DMS 273 (cell line): ENCODE results near the gene UROC1.
A peak's percentile ranks its signal among the peaks of the same experiment; 100 is the strongest.

Experiments
- DNase-seq: peaks from one replicate; lab custom pipeline; 2025; ENCODE audit not compliant: unreplicated experiment; lab: John Stamatoyannopoulos, UW

UROC1 gene

GRCh38 chr3:126531051-126531330, 13.4 kb upstream of the UROC1 start:
- no peak for DNase-seq

- no peak for DNase-seq
Observed at GRCh38 chr3:126530171-126531050, 12.8 kb upstream of the UROC1 start.

- DNase-seq = peak; percentile 43
Observed at GRCh38 chr3:126529585-126530170, 12.1 kb upstream of the UROC1 start.

DNA sequence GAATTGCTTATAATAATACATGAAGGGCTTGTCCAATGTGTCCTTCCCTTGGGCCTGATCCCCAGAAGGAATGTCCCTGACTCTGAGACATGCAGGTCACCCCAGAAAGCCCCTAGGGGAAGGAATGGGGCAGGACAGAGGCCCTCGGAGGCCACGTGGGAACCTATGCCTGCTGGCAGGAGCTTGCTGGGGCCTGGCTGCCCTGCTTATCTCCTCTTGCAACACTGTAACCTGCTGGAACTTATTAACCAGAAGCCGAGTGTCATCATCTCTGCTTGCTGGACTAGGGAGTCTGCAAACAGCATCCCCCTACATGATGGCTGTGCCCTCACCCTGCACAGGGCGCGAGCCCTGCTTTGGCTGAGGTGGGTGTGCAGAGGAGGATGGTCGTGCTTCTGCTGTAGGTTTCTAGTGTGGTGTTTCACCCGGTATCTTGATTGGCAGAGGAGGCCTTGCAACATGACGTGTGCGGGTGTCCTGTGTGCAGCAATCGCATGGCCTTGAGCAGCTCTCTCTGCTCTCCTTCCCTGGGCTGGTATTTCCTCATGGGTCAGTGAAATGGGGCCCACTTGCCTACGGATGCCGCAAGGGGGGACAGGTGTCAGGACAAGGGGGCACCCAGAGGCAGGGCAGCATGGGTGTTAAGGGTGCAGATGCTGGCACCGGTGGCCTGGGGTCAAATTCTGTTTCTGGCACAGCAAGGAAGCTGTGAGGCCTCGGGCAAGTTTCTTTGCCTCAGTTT, 11.4 kb upstream of the UROC1 start:
- no peak for DNase-seq

DNA sequence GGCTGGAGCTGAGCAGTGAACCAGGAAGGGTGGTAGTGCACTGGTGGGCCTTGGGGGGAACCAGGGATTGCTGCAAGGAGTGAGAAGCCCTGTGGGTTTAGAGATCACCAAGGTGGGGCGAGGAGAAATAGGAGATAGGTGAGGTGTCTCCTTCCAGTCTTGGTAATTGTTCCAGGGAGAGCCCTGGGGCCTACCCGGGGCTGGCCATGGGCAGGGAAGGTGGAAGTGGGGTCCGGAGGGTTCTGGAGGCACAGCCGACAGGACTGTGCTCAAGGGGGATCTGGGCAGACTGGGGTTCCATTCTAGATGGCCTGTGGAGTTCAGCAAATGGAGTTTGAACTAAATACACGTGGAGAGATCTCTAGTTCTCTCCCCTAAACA, 10.8 kb upstream of the UROC1 start:
- DNase-seq = no peak

DNA sequence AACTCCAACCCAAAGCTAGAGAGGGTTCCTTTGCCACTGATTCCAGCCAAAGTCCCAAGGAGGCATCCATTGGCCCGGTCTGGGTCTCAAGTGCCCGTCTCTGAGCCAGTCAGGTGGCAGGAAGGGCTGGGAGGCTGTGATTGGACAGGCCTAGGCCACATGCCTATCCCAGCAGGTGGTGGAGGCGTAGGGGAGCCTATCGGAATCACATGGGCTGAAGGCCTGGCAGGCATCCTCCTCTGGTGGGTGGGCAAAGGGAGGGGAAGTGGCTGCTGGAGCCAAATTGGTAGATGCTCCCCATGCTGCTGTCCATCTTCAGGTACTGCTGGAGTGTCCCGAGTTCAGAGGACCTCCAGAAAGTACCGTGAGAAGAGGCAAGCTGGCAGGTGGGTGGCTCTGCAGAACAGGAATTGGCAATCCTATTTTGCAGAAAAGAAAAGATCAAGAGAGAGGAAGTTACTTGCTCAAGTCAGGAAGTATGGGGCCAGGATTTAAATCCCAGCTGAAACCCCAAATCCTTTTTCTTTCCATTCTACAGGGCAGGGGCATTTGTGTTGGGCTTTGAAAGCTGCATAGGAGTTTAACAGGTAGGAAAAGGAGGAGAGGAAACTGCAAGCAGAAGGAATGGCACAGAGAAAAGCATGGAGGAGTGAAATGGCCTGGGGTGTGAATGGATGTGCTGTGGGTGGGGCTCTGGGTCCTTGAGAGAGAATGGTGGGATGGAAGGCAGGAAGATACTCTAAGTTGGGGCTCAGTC, 10.1 kb upstream of the UROC1 start:
- no peak for DNase-seq

- DNase-seq = no peak
Observed at GRCh38 chr3:126527006-126527405, 9.4 kb upstream of the UROC1 start.

DNA sequence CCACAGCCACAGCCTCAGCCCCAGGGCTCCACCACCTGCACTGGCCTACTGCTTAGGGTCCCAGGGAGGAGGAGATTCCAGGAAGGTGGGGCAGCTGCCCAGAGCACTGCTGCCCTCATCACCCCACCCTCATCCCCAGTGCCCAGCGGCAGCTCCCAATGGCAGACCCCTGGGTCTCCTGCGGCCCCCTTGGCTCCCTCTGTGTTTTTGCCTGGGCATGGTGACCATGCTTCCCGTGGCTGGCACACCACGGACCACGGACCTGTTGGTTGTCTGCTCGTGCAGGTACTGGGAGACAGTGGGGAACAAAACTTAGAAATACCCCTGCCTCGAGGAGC, 9.1 kb upstream of the UROC1 start:
- DNase-seq = no peak

- peak; percentile 35 for DNase-seq
Observed at GRCh38 chr3:126525853-126526667, 8.5 kb upstream of the UROC1 start.

- no peak for DNase-seq
Observed at GRCh38 chr3:126525091-126525852, 7.7 kb upstream of the UROC1 start.

- no peak for DNase-seq
Observed at GRCh38 chr3:126524429-126524988, 6.9 kb upstream of the UROC1 start.

DNA sequence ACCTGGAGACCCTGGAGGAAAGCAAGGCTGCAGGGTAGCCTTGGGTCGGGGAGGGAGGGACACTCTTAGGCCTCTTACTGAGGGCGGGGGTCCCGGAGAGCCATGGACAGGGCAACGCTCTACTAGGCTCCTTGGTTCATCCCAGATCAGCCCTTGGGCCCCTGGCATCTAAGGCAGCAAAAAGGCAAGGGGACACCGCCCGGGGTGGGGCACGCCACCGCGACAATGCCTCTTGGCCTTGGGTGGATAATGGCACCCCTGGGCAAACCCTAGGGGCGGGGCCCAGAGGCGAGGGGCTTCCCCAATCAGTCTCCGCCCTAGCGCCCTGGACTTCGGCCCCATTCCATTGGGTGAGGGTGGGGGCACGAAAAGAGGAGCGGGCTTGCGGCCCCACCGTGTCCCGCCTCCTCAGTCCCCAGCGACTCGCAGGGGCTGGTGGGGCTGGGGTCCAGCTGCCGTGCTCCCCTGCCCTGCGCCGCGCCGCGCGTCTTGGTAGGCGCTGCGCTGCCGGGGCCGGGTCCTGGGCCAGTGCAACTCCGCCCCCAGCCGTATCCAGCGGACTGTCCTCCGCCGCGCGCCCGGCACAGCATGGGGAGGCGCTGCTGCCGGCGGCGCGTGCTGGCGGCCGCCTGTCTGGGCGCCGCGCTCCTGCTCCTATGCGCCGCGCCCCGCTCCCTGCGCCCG, 6.3 kb upstream of the UROC1 start, which contains the start of gene CHST13:
CHST13 (plus strand) TSS at position 411 of the 684 bp plus-strand sequence; CDS start at position 589, 178 bp downstream.
- peak; percentile 87 for DNase-seq

DNA sequence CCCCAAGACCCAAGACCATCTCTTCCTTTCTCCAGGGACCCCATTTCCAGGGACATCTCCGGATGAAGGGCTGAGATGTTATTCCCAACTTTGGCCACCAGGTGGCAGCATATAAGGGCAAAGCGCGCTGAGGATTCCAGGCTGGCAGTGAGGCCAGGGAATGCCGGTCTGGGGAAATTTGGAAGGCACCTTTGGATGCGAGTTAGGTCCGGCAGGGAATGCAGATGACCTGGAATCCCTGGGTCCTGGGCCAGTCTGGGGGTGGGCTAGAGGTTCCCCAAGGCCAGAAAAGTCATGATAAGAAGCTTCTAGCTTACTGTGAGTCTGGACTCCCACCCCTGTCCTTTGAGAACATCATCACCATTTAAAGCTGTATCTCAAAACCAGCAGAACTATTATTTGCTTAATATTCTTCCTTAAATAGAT, 4.8 kb upstream of the UROC1 start:
- DNase-seq = peak; percentile 91

- DNase-seq = peak; percentile 33
Observed at GRCh38 chr3:126521122-126521891, 3.7 kb upstream of the UROC1 start.

- DNase-seq = no peak
Observed at GRCh38 chr3:126519506-126520455, 2.2 kb upstream of the UROC1 start.

DNA sequence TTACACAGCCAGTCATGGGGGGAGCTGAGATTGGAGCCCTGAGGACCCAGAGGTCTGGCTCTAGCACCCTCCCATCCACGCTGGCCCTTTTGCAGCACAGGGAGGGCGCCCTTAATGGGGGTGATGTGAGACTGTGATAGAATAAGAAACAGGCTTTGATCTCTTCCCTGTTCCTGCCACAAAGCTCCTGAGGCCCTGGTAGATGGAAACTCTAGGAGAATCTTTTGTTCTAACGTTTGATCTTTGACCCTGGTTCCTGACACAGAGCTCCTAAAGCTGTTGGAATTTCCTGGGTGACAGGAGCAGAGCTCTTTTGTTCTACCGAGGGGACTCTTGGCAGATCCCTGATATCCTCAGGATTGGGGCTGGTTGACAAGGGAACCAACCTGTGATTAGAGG, 1.2 kb upstream of the UROC1 start:
- no peak for DNase-seq
